Activated CD8-positive, alpha-beta memory T cell treated with anti-CD3 and anti-CD28 coated beads for 36 hours (primary cell): ENCODE measurements around the gene DMC1. TPM values are rescaled to one million over a fixed set of nuclear protein-coding genes. Genes with fewer than 3 reads are reported as not detected.
"Not testable (repeated sequence)": the region's sequence is repeated elsewhere in the genome, so short reads cannot be mapped to it uniquely, and the experiment has no call there.

Experiments
- CTCF ChIA-PET: fragments of 350-600 bp; sonication (Branson Sonifier 250); formaldehyde crosslinking; loops from one replicate; lab custom pipeline; 2021; ENCODE audit warnings: antibody characterized with exemption; lab: Charles Lee
- POLR2A ChIA-PET: fragments of 350-600 bp; sonication (Branson Sonifier 250); formaldehyde crosslinking; loops from one replicate; lab custom pipeline; 2021; ENCODE audit warnings: antibody characterized with exemption; lab: Charles Lee
- total RNA-seq, 2 experiments: library from RNA; stranded (reverse); gene quantifications; one replicate each; pipeline ENCODE4 v1.2.3, GENCODE V29; 2021

Gene DMC1, protein sequence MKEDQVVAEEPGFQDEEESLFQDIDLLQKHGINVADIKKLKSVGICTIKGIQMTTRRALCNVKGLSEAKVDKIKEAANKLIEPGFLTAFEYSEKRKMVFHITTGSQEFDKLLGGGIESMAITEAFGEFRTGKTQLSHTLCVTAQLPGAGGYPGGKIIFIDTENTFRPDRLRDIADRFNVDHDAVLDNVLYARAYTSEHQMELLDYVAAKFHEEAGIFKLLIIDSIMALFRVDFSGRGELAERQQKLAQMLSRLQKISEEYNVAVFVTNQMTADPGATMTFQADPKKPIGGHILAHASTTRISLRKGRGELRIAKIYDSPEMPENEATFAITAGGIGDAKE
- total RNA-seq, result 10 to 100 TPM; 14.4 to 14.7 TPM

DNA sequence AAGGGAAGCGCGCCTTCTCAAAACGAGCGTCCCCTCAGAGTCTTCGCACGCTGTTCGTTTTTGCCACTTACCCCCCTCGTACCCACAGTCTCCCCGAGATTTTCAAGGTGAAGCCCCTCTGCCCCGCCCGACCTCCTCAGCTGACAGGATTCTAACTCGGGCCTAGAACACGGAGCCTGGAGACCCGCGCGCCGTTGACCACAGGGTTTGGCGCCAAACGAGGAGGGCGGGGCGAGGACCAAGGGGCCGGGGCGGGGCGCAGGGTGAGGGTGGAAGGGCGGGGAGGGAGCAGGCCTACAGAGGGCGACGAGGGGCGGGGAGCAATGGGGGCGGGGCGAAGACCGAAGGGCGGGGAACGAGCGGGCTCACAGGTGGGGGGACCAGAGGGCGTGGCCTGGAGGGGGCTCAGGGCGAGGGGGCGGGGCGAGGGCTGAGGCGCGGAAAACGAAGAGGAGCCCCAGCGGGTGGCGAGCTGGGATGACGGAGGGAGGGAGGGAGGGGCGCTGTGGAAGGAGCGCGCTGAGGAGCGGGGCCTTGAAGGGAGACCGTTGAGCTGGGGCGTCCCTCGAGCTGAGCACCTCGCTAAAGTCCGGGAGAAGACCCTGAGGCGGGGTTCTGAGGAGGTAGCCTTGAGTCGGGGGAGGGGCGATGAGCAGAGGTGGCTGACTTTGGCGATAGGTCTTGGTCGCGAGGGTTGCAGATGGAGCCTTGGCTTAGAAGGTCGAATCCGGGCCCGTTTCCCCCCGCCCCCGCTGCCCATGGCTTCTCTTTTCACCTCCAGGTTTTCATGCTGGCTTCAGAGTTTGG is at the start of gene DMC1:
Gene DMC1 (minus strand): TSS at position 212 of the 807 bp plus-strand sequence. CDS start 1,927 bp downstream, outside the sequence.
- CTCF ChIA-PET, result interaction anchor here (1.1 kb wide), 1 partner anchor 84 kb away, joined by 3 read pairs; no protein-coding TSS in a partner anchor
- POLR2A ChIA-PET, result interaction anchor here (0.6 to 1.4 kb wide), 5 partner anchors 87 to 749 kb away, joined by 3 to 8 read pairs (median 3); partner anchors contain the start of genes RPL3 and TOMM22

DNA sequence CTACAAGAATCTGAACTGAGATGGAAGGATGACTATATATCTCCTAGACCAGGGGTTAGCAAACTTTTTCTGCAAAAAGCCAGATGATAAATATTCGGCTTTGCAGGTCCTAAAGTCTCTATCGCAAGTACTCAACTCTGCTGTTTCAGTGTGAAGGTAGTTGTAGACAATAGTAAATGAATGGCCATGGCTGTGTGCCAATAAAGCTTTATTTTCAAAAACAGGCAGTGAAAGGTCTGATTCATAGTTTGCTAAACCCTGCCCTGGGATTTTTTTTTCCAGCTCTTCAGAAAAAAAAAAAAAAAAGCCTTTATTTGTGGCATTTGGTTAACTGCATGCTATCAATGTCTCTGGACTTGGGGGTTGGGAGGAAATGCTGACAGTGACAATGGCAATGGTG is 48.7 kb upstream of the DMC1 start:
- ChIA-PET POLR2A (interaction anchor here (0.6 kb wide), 1 partner anchor 39 kb away, joined by 3 read pairs; no protein-coding TSS in a partner anchor), CTCF (no interaction called here)

DNA sequence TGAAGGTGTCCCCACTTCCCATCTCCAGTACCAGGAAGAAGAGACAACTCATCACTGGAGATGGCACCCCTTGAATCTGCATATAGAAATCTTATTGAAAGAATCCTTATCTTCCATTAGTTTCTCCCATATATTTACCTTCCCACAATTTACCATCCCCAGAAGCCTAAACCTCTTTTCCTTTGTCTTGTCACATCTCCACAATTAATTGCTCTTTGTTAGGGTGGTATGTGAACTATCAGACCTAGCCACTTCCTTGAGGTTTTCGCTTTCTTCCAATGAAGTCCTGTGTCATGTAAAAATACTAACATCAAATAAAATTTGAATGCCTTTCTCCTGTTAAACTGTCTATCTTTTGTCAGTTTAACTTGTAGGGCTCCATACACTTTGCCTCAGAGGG is 48.3 kb upstream of the DMC1 start:
- POLR2A ChIA-PET, result interaction anchor here (0.6 kb wide), 1 partner anchor 39 kb away, joined by 3 read pairs; no protein-coding TSS in a partner anchor
- CTCF ChIA-PET, result no interaction called here

DNA sequence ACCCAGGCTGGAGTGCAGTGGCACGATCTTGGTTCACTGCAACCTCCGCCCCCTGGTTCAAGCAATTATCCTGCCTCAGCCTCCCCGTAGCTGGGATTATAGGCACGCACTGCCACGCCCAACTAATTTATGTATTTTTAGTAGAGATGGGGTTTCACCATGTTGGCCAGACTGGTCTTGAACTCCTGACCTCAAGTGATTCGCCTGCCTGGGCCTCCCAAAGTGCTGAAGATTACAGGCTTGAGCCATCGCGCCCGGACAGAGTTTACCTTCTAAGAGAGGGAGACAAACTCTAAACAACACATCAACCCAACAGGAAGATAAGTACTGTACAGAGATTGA is 45.1 kb upstream of the DMC1 start:
- CTCF ChIA-PET, result interaction anchor here (0.6 kb wide), 1 partner anchor 299 kb away, joined by 4 read pairs; no protein-coding TSS in a partner anchor
- POLR2A ChIA-PET, result not testable (repeated sequence)

DNA sequence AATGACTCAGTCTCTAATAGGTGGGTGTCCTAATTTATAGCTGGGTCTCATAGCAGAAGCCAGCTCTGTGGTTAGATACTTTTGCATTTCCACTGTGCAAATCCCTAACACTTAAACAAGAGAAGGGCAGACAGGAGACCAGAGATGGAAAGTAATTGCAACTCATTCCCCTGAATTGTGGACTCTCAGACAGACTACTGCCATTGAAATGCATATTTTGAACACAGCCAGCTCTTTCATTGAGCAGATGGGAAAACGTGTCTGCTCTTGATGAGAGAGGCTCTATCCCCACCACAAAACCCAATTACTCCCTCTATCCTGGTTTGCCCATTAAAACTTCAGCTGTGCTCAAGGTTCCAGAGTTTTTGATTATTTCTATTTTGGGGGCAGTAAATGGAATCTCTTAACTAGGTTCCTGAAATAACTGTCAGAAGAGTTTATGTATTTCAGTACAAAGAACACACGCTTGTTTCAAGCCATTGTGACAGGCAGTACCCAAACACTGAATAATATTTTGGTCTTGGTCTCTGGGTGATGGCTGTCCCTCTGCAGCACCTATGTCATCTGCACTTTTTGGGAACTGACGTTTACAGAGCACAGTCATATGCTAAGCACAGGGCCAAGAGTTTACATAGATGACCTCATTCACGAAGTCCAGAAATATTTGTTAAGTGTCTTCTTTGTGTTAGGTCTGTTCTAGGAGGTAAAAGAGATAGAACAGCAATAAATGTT is 44.5 kb upstream of the DMC1 start:
- ChIA-PET CTCF (no interaction called here), POLR2A (no interaction called here)

DNA sequence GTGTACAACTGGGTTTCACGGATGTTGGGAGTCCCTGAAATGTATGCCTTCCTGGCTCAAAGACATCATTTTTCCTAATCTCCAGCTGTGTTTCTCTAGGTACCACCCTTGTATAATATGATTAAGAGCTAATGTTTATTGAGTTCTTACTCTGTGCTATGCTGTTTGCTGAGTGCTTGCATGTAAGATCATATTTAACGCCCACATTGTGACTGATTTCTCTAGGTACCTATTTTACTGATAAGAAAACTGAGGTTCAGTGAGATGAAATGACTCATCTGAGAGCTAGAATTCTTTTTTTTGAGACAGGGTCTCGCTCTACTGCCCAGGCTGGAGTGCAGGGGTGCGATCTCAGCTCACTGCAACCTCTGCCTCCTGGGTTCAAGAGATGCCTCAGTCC is 43.6 kb upstream of the DMC1 start:
- ChIA-PET CTCF (interaction anchor here (1.0 kb wide), 1 partner anchor 500 kb away, joined by 3 read pairs; no protein-coding TSS in a partner anchor), POLR2A (interaction anchor here (0.5 kb wide), 1 partner anchor 58 kb away, joined by 3 read pairs; no protein-coding TSS in a partner anchor)

DNA sequence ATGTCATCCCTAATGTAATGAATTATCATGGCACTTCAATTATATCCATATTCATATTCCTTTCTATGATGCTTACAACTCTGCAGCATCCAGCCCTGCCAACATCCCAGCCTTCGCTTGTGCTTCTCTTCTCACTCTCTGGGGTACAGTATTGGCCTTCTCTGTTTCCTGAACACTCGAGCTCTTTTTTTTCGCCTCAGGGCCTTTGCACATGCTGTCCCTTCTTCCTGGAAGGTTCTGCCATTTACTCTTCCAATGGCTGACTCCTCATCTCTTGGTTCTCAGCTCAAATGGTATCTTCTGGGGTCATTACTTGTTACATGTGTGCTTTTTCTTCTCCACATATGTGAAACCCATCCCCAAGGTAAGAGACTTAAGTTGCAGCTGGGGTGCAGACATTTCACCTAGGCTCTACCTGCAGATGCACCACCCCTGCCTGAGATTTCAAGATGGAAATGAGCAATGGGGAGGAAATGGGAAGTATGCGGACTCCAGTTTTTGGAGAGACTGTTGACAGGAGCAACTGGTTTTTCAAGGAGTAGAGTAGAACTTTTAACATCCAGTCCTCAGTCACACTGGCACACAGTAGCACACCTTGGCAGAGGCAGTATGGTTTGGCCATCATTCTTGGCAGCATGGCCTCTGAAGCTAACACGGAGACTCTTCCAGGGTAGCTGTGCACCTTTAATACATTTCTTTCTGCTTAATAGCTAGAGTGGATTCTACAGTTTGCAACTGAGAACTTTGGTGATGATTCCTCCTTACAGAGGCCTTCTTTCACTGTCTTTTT is 42.4 kb upstream of the DMC1 start:
- POLR2A ChIA-PET, result no interaction called here
- CTCF ChIA-PET, result interaction anchor here (1.0 kb wide), 1 partner anchor 499 kb away, joined by 3 read pairs; no protein-coding TSS in a partner anchor

DNA sequence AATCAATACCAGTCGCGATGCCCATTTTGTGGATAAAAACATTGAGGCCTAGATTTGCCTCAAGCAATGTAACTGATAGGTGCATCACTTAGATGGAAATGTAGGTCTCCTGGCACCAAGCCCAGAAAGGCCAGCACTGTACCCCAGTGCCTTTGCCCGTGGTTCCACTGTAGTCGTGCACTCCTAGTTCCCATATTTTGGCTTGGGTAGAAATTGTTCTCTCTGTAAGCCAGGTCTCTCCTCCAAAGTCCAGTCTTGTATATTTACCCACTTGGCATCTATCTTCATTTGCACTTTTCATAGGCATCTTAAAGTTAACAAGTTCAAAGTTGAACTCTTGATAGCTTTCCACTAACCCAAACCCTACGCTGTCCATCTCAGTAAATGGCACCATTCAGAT is 41.6 kb upstream of the DMC1 start:
- ChIA-PET CTCF (no interaction called here), POLR2A (no interaction called here)

DNA sequence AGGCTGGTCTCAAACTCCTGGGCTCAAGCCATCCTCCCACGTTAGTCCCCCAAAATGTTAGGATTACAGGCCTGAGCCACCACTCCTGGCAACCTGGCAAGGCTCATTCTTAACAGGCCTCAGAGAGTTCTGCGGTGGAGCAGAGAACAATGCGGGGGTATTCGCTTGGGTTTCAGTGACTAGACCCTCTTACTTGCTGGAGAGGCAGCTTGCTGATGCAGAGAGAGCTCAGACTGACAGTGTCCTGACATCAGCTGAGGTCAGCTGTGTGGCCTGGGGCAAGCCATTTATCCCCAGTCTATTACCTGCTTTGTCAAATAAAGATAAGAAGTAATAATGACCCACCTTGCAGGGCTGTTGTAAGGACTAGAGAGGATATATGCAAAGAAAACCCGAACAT is 40.3 kb upstream of the DMC1 start:
- POLR2A ChIA-PET, result no interaction called here
- CTCF ChIA-PET, result no interaction called here

DNA sequence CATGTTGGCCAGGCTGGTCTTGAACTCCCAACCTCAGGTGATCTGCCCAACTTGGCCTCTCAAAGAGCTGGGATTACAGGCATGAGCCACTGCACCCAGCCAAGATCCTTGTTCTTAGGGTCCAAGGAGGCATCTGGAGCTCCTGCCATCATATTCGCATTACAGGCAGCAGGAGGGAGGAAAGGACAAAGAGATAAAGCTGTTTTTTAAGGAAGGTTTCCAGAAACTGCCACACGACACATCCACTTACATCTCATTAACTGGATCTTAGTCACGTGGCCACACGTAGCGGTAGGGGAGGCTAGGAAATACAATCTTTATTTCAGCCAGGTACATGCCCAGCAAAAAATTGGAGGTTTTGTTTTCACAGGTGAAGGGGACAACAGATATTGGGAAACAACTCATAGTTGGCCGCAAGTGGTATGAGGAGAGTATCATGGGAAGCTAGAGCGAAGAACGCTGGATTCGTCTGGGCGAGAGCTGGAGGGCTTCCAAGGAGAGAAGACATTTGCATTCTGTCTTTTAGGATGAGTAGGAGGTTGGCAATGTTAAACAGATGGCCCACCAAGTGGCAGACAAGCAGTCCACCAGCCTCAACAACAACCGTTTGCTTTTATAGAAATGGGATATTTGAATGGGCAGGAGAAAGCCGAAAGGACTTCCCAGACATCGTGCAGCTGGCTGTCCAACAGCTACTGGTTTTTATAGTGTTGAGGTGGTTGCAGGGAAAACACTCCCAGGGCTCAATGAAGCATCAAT is 39.2 kb upstream of the DMC1 start:
- CTCF ChIA-PET, result interaction anchor here (1.1 kb wide), 1 partner anchor 72 kb away, joined by 5 read pairs; the partner anchor contains the start of gene TOMM22

DNA sequence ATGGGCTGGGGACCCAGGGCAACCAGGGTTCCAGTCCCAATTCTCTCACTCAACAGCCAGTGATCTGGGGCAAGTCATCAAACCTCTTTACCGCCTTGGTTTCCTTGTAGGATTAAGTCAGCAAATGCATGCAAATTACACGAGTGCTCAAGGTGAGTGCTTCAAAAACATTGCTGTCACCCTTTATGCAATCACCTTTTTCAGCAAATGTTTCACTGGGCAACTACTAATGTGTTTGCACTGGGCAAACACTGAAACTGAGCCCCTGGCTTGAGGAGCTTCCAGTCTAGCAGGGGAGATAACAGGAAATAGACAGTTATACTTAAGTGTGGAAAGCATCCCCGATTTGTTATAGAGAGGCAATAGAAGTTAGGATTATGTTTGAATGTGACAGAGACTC is 37.7 kb upstream of the DMC1 start:
- ChIA-PET POLR2A (no interaction called here), CTCF (interaction anchor here (0.6 kb wide), 1 partner anchor 20 kb away, joined by 3 read pairs; no protein-coding TSS in a partner anchor)

More for the DNA sequence above, 39.2 kb upstream of the DMC1 start:
- POLR2A ChIA-PET, result no interaction called here

DNA sequence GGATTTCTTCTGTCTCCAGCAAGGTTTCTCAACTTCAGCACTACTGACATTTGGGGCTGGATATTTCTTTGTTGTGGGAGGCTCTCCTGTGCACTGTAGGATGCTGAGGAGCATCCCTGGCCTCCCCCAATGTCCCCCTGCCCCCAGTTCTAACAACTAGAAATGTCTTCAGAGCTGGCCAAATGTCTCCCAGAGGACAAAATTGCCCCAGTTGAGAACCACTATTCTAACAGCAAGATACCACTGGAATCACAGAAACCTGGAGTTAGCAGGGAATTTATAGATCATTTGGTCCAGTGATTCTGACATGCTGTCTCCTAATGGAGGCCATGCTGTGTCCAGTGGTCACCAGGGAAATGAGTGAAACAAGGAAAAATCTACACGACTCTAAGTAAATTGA is 32.2 kb upstream of the DMC1 start:
- ChIA-PET POLR2A (no interaction called here), CTCF (no interaction called here)

DNA sequence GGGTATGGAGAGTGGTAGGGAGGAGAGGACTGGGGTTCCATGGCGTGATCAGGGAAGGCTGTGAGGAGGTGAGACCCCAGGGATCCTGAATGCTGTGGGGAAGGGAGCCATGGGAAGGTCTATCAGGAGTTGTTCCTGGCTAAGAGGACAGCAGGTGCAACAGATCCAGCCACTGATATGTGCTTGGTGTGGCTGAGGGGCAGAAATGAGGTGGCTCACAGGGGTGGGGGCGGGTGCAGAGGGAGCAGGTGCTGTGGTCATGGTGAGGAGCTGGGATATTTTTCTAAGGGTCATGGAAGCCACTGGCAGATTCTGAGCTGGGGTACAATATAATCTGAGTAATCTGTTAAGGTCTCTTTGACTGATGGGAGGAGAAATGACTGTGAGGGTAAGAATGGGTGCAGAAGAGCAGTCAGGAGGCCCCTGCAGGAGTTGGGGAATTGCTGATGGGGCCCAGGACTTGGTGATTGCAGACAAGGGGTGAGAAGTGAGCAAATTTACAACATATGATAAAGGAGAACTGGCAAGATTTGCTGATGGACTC is 31.3 kb upstream of the DMC1 start:
- ChIA-PET POLR2A (interaction anchor here (0.5 kb wide), 1 partner anchor 792 kb away, joined by 3 read pairs; no protein-coding TSS in a partner anchor), CTCF (no interaction called here)

DNA sequence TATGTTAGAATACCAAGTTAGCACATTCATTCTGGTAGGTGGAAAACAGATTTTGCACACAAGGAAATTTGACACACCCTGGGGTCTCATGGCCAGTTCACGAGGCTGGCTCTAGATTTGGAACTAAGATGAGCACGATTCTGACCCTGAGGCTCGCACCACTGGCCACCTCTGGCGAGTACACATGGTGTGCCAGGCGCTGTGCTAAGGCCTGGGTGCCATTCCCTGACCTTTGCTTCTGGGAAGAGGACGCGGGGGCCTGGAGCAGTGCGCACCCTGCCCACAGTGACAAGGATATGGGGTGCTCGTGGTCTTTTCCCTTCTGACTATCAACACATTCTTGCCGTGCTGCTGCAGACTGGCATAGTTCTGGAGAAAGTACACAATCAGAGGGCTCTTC is 29.5 kb upstream of the DMC1 start:
- CTCF ChIA-PET, result no interaction called here
- POLR2A ChIA-PET, result no interaction called here

DNA sequence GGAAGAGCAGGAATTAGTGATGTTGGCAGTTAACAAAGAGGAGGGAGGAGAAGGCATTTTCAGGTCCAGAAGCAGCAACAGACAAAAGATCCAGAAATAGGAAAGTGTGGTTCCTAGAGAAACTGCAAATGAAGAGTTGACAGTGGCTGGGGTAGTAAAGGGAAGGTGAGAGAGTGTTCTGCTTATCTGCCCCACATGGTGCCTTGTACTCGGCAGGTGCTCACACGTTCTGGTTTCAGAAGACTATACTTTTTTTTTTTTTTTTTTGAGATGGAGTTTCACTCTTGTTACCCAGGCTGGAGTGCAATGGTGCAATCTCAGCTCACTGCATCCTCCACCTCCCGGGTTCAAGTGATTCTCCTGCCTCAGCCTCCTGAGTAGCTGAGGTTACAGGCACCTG is 12.9 kb upstream of the DMC1 start:
- CTCF ChIA-PET, POLR2A ChIA-PET: not testable (repeated sequence)

DNA sequence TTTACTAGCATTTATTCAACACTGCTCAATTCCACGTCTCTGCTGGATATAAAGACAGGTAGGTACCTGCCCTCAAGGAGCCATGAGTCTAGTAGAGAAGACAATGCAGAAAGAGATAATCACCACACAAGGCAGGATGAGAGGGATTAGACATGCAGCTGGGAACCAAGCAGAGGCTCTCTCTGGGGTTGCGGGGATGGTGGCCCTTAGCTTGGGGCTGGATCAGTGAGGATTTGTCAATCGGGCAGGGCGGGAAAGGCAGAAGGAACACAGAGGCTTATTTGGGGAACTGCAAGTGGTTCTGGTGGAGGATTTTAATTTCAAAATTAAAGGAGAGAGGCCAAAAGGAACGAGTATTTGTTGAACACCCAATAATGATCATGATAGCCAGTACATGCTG is 8.5 kb upstream of the DMC1 start:
- POLR2A ChIA-PET, result no interaction called here
- CTCF ChIA-PET, result no interaction called here

DNA sequence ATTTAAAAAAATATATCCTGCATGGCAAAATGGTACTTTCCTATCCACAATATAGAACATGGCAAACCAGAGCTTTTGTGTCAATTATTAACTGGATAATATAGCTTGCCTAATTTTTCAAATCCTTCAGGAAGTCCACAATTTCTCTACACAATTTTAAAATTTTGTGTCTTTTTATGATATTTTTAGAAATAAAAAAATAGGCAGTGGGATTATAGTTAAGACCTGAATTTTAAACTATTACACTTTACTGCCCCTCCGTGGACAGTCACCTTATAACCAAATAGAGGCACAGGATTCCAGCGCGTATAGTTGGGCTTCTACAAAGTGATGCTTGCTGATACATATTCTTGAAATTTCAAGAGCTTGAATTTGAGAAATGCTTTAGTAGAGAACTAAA is 2.1 kb upstream of the DMC1 start:
- ChIA-PET POLR2A (no interaction called here), CTCF (interaction anchor here (0.8 to 1.2 kb wide), 3 partner anchors 60 to 118 kb away, joined by 3 read pairs; no protein-coding TSS in a partner anchor)
